Measurements from ENCODE around the gene ZNF507.

Gene ZNF507

GRCh38 chr19:32345261-32346207 is at the start of gene ZNF507:
ZNF507 (plus strand) TSS chr19:32345610; CDS start chr19:32352831, 7,221 bp downstream.
- no peak for TF ChIP-seq ZNF274 (IDR thresholded peaks at IDR 0.05; ENCODE audit: low read depth, low read length)
- peak within 1 kb of the TSS; percentile 93 for H3K4me3 ChIP-seq (ENCODE audit: low read length)

GRCh38 chr19:32296694-32297093 is 48.7 kb upstream of the ZNF507 start:
- TF ChIP-seq ZNF274 (IDR thresholded peaks at IDR 0.05; ENCODE audit: low read depth, low read length) = no peak
- no peak overlapping the region for H3K4me3 ChIP-seq (ENCODE audit: low read length)

- H3K4me3 ChIP-seq (ENCODE audit: low read length) = no peak overlapping the region
- no peak for TF ChIP-seq ZNF274 (IDR thresholded peaks at IDR 0.05; ENCODE audit: low read depth, low read length)
Observed at GRCh38 chr19:32302778-32303177, 42.6 kb upstream of the ZNF507 start.

DNA sequence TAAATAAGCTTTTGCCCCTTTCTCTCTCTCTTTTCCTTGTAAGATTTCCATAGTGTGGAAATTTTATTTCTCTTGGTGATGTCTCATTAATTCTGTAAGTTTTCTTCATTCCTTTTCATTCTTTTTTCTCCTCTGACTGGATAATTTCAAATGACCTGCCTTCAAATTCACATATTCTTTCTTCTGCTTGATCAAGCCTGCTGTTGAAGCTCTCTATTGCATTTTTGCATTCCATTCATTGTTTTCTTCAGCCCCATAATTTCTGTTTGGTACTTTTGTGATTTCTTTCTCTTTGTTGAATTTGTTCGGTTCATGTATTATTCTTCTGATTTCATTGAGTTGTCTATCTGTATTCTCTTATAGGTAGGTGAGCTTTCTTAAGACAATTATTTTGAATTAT is 42.2 kb upstream of the ZNF507 start:
- no peak overlapping the region for H3K4me3 ChIP-seq (ENCODE audit: low read length)
- TF ChIP-seq ZNF274 (IDR thresholded peaks at IDR 0.05; ENCODE audit: low read depth, low read length) = no peak

DNA sequence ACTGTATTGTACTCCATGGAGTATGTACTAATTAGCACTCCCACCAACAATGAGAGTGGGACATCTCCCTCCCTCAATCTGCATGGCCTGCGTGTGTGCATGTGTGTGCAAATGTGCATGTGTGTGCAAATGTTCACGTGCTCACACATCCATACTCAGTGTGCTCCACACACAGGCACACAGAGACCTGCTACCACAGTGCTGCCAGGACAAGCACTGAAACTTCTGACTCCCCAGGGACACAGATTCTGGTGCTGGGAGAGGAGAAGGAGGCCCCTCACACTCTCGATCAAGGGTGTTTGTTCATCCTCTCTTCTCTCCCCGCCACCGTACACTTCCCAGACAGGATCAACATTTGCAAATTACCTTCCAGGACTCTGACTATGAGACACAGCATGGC is 37.8 kb upstream of the ZNF507 start:
- TF ChIP-seq ZNF274 (IDR thresholded peaks at IDR 0.05; ENCODE audit: low read depth, low read length) = no peak
- no peak overlapping the region for H3K4me3 ChIP-seq (ENCODE audit: low read length)

DNA sequence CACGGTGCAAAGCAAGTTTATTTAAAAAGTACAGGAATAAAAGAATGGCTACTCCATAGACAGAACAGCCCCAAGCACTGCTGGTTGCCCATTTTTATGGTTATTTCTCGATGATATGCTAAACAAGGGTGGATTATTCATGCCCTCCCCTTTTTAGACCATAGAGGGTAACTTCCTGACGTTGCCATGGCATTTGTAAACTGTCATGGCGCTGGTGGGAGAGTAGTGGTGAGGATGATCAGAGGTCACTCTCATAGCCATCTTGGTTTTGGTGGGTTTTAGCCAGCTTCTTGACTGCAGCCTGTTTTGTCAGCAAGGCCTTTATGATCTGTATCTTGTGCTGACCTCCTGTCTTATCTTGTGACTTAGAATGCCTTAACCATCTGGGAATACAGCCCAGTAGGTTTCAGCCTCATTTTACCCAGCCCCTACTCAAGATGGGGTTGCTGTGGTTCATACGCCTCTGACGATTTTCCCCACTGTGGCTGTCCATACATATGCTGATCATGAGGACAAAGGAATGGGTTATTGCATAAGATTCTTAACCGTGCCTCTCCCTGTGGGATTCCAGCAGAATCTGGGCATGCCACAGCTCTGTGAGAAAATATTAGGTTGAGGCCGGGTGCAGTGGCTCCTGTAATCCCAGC is 36.9 kb upstream of the ZNF507 start:
- no peak for TF ChIP-seq ZNF274 (IDR thresholded peaks at IDR 0.05; ENCODE audit: low read depth, low read length)
- H3K4me3 ChIP-seq (ENCODE audit: low read length) = no peak overlapping the region

DNA sequence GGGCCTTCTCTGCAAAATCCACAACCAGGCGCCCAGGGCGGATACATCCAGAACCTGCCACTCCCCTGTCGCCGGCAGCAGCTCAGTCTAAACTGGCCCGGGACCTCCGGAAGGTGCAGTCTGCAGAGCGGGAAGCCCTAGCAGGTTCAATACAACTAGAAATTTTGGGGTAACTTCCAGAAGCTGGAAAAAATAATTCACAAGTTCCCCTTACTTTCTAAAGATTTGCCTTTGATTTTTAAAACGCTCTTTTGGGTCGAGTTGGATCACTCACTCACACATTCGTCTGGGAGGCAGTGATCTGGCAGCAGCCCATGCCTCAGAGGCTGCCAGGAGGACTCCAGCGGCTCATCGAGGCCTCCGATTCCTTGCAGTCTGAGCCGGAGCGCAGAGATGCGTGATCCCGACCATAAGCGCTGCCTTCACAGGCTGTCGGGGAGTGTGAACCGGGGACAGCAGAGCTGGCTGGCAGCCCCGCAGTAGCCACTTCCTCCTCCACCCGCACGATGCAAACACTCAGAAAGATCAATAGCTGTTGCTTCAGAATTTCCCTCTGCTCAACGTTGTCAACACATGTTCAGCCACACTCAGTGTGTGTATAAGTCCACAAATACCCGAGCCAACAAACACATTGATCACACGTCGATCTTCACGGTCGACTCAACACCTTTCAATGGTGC is 35.6 kb upstream of the ZNF507 start:
- no peak overlapping the region for H3K4me3 ChIP-seq (ENCODE audit: low read length)
- TF ChIP-seq ZNF274 (IDR thresholded peaks at IDR 0.05; ENCODE audit: low read depth, low read length) = no peak

- no peak for TF ChIP-seq ZNF274 (IDR thresholded peaks at IDR 0.05; ENCODE audit: low read depth, low read length)
- no peak overlapping the region for H3K4me3 ChIP-seq (ENCODE audit: low read length)
Observed at GRCh38 chr19:32311371-32311770, 34.0 kb upstream of the ZNF507 start.

GRCh38 chr19:32313569-32314265 is 31.7 kb upstream of the ZNF507 start:
- H3K4me3 ChIP-seq (ENCODE audit: low read length) = no peak overlapping the region
- TF ChIP-seq ZNF274 (IDR thresholded peaks at IDR 0.05; ENCODE audit: low read depth, low read length) = no peak

- H3K4me3 ChIP-seq (ENCODE audit: low read length) = no peak overlapping the region
- TF ChIP-seq ZNF274 (IDR thresholded peaks at IDR 0.05; ENCODE audit: low read depth, low read length) = no peak
Observed at GRCh38 chr19:32316034-32316433, 29.4 kb upstream of the ZNF507 start.

- no peak for TF ChIP-seq ZNF274 (IDR thresholded peaks at IDR 0.05; ENCODE audit: low read depth, low read length)
- no peak overlapping the region for H3K4me3 ChIP-seq (ENCODE audit: low read length)
Observed at GRCh38 chr19:32317086-32317485, 28.3 kb upstream of the ZNF507 start.

DNA sequence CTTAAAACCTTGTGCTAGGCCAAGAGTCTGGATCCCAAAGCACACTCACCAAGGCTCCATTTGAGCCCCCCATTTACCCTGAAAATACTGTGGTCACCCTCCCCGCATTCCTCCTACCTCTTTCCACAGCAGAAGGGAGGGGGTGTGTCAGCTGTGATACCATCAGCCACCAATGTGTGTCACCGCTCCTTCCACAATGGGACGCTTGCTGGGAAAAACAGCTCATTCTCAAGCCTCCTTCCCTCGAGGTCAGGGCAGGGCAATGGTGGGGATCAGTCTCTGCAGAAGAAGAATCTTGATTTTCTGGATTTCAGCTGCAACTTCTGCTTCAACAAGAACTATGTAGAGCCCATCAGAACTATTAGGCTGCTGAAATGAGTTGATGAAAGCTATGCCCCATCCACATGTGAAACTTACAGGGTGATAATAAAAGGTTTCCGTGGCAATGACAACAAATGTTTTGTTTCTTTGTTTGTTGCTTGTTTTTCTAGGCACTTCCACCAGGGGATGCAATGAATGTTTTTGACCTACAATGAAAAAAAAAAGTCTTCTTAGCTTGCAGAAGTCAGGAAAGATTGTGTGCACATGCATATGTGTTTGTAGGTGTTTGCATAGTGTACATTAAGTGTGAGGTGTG is 26.4 kb upstream of the ZNF507 start:
- no peak for TF ChIP-seq ZNF274 (IDR thresholded peaks at IDR 0.05; ENCODE audit: low read depth, low read length)
- H3K4me3 ChIP-seq (ENCODE audit: low read length) = no peak overlapping the region

DNA sequence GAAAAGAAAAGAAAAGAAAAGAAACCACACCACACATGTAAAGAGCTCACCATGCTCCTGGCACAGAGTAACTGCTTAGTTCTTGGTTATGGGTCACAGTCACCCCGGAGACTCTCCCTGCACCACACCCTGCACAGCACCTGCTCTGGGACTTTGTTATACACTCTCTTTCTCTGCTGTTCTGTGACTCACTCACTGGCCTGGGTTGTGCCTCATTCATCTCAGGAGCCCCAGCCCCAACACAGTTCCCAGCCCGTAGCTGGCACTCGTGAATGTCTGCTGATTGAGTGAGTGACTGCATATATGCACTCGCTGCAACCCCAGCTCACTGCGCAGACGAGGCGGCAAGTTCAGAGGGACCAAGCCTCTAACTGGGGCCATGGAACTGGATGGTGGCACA is 22.9 kb upstream of the ZNF507 start:
- no peak overlapping the region for H3K4me3 ChIP-seq (ENCODE audit: low read length)
- TF ChIP-seq ZNF274 (IDR thresholded peaks at IDR 0.05; ENCODE audit: low read depth, low read length) = no peak
